Activated CD8-positive, alpha-beta T cell treated with anti-CD3 and anti-CD28 coated beads for 36 hours (primary cell): ENCODE results near the gene PRKCZ. TPM values are rescaled to one million over a fixed set of nuclear protein-coding genes. Genes with fewer than 3 reads are reported as not detected.

Experiments
- ATAC-seq: fragments of 200-7000 bp; cut with Tn5 transposase; one replicate; pipeline ENCODE4 v1.10.0; 2021; ENCODE audit warnings: mild to moderate bottlenecking, moderate library complexity
- CTCF ChIA-PET: fragments of 350-600 bp; sonication (Branson Sonifier 250); formaldehyde crosslinking; loops from one replicate; lab custom pipeline; 2021; ENCODE audit warnings: antibody characterized with exemption; lab: Charles Lee
- POLR2A ChIA-PET: fragments of 350-600 bp; sonication (Branson Sonifier 250); formaldehyde crosslinking; loops from one replicate; lab custom pipeline; 2021; ENCODE audit warnings: antibody characterized with exemption; lab: Charles Lee
- DNase-seq: peaks from one replicate; pipeline ENCODE4 v3.0.0-alpha.2; 2020
- H3K27ac Mint-ChIP-seq: one replicate; pipeline ENCODE4 v1.8.0; 2021; ENCODE audit warnings: mild to moderate bottlenecking, mixed read lengths
- H3K27me3 Mint-ChIP-seq: one replicate; pipeline ENCODE4 v1.8.0; 2021; ENCODE audit warnings: mixed read lengths
- H3K36me3 Mint-ChIP-seq: one replicate; pipeline ENCODE4 v1.8.0; 2021; ENCODE audit warnings: low read depth, mixed read lengths
- H3K4me1 Mint-ChIP-seq: one replicate; pipeline ENCODE4 v1.8.0; 2021; ENCODE audit warnings: low read depth, mixed read lengths
- H3K4me3 Mint-ChIP-seq: one replicate; pipeline ENCODE4 v1.8.0; 2021; ENCODE audit warnings: mild to moderate bottlenecking, moderate library complexity, mixed read lengths
- H3K9me3 Mint-ChIP-seq: one replicate; pipeline ENCODE4 v1.8.0; 2021; ENCODE audit warnings: mixed read lengths
- intact Hi-C: fragments of 100-400 bp; cut with micrococcal nuclease; formaldehyde crosslinking; loops from one replicate; pipeline ENCODE4 v1.10.0; 2022
- total RNA-seq, 2 experiments: library from RNA; stranded (reverse); gene quantifications; one replicate each; pipeline ENCODE4 v1.2.3, GENCODE V29; 2021
- TF ChIP-seq, protein P1 (sequence below): fragments of 200-600 bp; IDR thresholded peaks from one replicate; pipeline ENCODE4 v1.8.0; 2022; ENCODE audit warnings: antibody characterized with exemption, mild to moderate bottlenecking

The PRKCZ gene
- total RNA-seq, 2 experiments from 2014 or later = 15.4 to 15.7 TPM

DNA sequence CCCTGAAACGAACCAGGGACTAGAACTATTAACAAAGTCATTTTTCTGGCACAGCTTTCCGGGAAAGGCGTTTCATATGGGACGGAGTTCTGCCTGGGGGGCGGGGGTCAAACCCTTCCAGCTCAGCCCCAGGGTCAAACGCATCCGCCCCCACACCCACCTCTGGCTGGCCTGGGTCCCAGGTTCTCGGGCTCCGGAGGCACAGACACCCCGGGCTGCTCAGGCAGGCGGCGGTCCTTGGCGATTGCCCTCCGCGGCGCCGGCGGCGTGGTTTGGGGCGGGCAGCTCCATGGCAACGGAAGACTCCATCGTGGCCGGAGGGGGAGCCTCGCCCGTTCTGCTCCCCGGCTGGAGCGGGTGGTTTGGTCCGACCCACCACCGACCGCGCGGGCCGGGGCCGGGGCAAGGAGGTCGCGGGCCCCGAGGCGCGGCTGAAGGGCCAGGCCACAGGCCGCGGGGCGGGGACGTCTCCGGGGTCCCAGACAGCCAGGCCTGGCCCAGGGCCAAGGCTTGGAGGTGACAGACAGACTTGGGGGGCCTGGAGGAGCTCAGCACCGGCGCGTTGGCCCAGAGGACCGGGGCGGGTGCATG is 46.6 kb upstream of the PRKCZ start, which contains the start of gene CFAP74:
Gene CFAP74, minus strand, starts transcription at position 246 of the 591 bp plus-strand sequence. CDS start 12,830 bp downstream, outside the sequence.
- TF ChIP-seq, protein P1, sequence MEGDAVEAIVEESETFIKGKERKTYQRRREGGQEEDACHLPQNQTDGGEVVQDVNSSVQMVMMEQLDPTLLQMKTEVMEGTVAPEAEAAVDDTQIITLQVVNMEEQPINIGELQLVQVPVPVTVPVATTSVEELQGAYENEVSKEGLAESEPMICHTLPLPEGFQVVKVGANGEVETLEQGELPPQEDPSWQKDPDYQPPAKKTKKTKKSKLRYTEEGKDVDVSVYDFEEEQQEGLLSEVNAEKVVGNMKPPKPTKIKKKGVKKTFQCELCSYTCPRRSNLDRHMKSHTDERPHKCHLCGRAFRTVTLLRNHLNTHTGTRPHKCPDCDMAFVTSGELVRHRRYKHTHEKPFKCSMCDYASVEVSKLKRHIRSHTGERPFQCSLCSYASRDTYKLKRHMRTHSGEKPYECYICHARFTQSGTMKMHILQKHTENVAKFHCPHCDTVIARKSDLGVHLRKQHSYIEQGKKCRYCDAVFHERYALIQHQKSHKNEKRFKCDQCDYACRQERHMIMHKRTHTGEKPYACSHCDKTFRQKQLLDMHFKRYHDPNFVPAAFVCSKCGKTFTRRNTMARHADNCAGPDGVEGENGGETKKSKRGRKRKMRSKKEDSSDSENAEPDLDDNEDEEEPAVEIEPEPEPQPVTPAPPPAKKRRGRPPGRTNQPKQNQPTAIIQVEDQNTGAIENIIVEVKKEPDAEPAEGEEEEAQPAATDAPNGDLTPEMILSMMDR = no peak
- ATAC-seq (peak; percentile 64), DNase-seq (peak; percentile 38)
- H3K9me3 Mint-ChIP-seq = no peaks in the 10 kb centered on the region
- H3K4me1 Mint-ChIP-seq = no peaks in the 10 kb centered on the region
- peaks cover 34% of the 10 kb centered on the region for H3K27me3 Mint-ChIP-seq
- no peak within 1 kb of the TSS for H3K4me3 Mint-ChIP-seq
- POLR2A ChIA-PET = no interaction called here
- H3K36me3 Mint-ChIP-seq = no peaks in the 10 kb centered on the region
- H3K27ac Mint-ChIP-seq = no peak within 1 kb of the TSS
- intact Hi-C loops = no loop called here
- CTCF ChIA-PET = interaction anchor here (1.1 to 1.6 kb wide), 2 partner anchors 41 to 136 kb away, joined by 3 to 4 read pairs; no protein-coding TSS in a partner anchor

DNA sequence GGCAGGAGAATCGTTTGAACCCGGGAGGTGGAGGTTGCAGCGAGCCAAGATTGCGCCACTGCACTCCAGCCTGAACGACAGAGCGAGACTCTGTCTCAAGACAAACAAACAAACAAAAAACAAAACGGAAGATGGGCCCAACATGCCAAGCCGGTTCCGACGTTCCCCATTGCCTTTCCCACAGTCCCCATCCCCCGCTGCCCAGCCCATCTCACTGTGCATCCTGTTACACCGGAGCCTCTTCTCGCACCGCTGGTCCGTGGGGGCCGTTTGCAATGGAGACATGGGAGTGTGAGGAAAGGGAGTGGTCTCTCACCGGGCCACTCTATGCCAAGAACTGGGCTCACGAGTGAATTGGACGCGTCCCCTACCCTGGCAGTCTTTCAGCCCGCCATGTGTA is 45.4 kb upstream of the PRKCZ start:
- ChIA-PET CTCF (no interaction called here), POLR2A (interaction anchor here (0.6 kb wide), 1 partner anchor 64 kb away, joined by 3 read pairs; no protein-coding TSS in a partner anchor)
- Mint-ChIP-seq H3K9me3 (no peaks in the 10 kb centered on the region), H3K4me1 (no peaks in the 10 kb centered on the region), H3K4me3 (no peak overlapping the region), H3K27ac (no peak overlapping the region), H3K27me3 (peaks cover 29% of the 10 kb centered on the region), H3K36me3 (no peaks in the 10 kb centered on the region)
- TF ChIP-seq, protein P1 = no peak
- DNase-seq (no peak), ATAC-seq (no peak)
- intact Hi-C loops = no loop called here

DNA sequence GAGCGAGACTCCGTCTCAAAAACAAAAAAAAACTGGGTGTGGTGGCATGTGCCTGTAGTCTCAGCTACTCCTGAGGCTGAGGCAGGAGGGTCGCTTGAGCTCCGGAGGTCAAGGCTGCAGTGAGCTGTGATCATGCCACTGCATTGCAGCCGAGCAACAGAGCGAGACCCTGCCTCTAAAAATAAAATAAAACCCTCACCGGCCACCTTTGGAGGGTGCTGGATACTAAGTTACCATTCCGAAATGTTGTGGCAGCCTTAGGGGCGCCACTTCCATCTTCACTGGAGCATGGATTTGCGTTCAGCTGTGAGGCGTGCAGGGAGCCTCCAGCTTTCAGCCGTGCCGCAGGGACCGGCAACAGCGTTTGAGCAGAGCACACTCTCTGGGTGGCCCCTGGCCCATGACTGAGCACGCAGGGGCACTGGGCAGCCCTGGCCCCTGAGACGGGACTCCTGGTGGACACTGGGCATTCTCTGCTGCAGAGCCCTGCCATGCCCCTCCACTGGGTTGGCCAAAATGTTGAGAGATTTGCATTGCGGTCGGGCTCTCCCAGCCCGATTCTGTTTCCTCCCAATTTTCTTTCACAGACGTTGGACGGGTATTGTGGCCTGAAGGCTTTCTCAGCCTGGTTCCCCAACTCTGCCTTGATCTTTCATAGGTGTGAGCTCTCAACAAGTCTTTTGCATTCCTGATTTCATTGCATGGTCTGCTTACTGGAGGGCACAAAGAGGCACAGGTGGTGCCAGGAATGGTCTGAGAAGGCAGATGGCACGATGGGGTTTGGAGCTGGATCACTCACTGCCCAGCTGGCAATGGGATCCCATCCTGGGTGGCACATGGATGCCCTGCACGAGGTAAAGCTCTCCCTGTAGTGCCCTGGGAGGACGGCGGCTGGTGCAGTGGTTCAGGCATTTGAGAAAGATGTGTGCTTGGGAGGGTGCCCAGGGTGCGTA is 40.8 kb upstream of the PRKCZ start:
- TF ChIP-seq, protein P1 = no peak
- Mint-ChIP-seq H3K9me3 (no peaks in the 10 kb centered on the region), H3K4me1 (no peaks in the 10 kb centered on the region), H3K27ac (no peak overlapping the region), H3K27me3 (peaks cover 16% of the 10 kb centered on the region), H3K4me3 (no peak overlapping the region), H3K36me3 (no peaks in the 10 kb centered on the region)
- POLR2A ChIA-PET = no interaction called here
- intact Hi-C loops = no loop called here
- CTCF ChIA-PET = interaction anchor here (0.6 to 0.7 kb wide), 3 partner anchors 35 to 581 kb away, joined by 3 to 4 read pairs (median 3); no protein-coding TSS in a partner anchor
- DNase-seq (no peak), ATAC-seq (no peak)

DNA sequence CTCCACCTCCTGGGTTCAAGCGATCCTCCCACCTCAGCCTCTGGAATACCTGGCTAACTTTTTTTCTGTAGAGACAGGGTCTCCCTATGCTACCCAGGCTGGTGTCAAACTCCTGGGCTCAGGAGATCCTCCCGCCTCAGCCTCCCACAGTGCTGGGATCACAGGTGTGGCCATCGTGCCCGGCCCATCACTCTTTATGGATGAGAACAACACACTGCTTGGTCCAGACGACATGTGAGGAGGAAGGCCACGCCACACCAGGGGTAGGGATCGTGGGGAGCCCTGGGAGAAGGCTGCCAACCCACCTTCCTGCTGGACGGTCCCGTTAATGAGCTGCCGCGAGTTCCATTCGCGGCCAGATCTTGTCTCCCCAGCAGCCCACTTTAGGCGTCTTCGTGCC is 36.0 kb upstream of the PRKCZ start:
- Mint-ChIP-seq H3K27ac (no peak overlapping the region), H3K36me3 (no peaks in the 10 kb centered on the region), H3K9me3 (no peaks in the 10 kb centered on the region), H3K4me3 (no peak overlapping the region), H3K4me1 (peaks cover 2% of the 10 kb centered on the region), H3K27me3 (peaks cover 31% of the 10 kb centered on the region)
- no peak for DNase-seq
- CTCF ChIA-PET = interaction anchor here (1.0 to 1.3 kb wide), 2 partner anchors 30 to 53 kb away, joined by 3 read pairs; no protein-coding TSS in a partner anchor
- no peak for ATAC-seq
- TF ChIP-seq, protein P1 = no peak
- intact Hi-C loops = no loop called here
- POLR2A ChIA-PET = no interaction called here
